ENCODE measurements around the gene RYR3.

Gene RYR3

GRCh38 chr15:33322091-33322490 lies 11.3 kb downstream of the RYR3 start:
- DNase-seq: no peak

DNA sequence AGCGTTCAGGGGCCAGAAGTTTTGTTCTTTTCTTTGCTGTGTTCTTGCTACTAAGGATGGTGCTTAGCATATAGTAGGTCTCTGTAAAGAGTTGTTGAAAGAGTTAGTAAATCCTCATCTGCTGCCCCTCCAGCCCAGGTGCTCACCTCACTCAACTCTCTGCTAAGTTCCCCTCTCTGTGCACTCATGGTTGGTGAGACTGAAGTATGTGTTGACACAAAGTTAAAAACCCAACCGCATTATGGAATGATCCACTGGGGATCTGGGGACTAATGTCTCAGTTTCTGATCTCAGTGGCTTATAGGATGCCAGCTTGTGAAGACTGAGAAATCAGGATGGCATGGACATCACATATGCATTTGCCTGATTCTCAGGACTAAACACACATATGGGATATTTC lies 13.8 kb downstream of the RYR3 start:
- no peak for DNase-seq

DNA sequence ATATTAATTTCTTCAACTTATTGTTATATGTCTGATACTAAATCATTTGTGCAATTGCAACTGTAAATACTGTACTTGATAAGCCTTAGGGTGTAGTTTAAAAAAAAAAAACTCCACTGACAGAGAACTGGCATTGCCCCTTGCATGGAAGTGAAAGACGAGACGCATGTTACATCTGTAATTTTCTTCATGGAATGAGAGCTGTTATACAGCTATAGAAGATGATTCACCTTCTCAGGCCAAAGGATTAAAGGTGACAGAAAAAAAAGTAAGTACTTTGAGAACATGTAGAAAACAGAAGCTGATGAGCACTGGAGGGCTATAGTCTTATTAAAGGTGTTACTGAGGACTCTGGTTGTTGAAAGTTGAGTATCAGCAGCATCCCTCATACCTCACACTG lies 16.1 kb downstream of the RYR3 start:
- DNase-seq: no peak

- DNase-seq: no peak
These were observed 17.3 kb downstream of the RYR3 start for GRCh38 chr15:33328106-33328505.

- DNase-seq: no peak
These were observed 18.7 kb downstream of the RYR3 start for GRCh38 chr15:33329457-33329856.

- DNase-seq: no peak
These were observed 20.2 kb downstream of the RYR3 start for GRCh38 chr15:33330931-33331330.

DNA sequence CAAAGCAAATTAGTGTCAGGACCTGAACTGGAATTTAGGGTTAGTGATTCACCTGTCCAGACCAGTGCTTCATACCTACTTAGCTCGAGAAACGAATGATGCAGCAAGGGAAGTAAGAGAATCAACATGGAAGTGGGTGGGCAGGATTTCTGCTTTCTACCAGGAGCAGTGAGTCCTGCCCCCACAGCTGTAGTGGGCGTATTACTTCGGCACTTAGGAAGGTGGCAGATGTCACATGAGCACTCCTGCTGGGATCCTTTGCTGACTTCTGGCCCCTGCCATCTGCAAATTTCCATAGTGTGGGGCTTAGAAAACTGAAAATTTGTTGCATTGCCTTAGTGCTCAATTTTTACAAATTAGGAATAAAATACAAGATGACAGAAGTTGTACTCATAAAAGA lies 31.2 kb downstream of the RYR3 start:
- DNase-seq: no peak

DNA sequence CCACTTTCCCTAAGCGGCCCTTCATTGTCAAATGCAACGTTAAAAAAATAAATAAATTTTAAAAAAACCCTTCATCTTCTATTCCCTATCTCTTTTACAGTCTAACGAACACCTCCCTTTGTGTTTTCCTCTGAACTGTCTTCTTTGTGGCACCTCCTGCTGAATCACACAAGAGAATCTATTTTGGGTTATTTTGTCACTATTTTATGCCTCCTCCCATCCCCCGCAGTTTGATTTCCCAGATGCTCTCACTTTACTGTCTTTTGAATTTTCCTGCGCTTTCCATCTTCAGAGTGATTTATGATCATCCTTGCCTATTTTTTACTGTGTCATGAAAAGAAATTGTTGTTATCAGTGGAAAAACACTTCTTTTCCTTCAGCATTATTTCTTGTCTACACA lies 32.5 kb downstream of the RYR3 start:
- no peak for DNase-seq

- no peak for DNase-seq
These were observed 33.3 kb downstream of the RYR3 start for GRCh38 chr15:33344111-33344510.

DNA sequence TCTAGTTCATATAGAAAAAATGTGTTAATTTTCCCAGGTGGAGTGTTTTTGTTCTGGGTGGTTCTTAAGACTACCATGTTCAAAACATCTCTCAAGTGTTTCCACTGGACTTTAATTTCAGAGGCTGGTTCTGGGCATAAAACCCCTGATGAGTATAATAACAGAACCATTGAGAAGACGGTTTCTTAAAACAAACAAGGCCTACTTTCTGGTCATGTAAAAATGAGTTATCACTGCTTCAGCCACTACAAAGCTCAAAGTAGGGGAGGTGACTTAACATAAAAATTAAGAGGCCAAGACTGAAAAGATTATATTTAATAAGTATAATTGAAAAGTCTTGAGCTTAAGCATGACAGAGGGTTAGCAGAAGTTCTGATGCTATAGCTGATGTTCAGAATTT lies 33.8 kb downstream of the RYR3 start:
- no peak for DNase-seq

DNA sequence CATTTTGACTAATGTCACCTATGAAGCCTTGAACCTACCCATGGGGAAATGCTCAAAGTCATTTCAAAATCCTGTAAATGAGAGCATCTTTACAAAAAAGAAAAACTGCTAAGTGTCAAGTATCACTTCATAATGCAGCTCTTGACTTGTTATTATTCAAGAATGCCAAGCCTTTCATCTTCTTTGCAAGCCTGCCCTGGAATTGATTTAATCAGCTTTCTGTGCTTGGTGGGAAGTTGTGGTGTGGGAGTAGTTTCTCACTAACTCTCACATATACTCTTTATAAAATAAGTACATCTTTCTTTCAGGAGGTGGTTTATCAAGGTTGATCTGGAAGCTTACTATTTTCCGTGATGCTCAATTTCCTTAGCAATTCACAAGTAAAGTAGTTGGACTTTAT lies 43.6 kb downstream of the RYR3 start:
- no peak for DNase-seq

DNA sequence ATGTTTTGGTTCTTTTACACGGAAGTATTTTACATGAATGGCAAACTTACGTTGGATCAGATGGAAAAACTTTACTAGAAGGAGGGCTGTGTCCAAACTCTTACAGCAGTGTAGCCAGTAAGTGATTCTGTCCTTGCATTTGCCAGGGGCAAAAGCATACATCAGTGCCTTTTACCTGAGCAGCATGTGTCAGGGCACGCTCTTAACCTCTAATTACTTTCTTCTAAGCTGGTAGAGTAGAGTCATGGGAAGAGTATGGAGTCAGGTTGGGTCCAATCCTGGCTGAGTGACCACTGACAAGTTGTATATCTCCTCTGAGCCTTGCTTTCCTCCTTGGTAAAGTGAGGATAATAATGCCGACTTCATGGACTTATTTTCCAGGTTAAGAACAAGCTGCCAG lies 47.1 kb downstream of the RYR3 start:
- DNase-seq: no peak

DNA sequence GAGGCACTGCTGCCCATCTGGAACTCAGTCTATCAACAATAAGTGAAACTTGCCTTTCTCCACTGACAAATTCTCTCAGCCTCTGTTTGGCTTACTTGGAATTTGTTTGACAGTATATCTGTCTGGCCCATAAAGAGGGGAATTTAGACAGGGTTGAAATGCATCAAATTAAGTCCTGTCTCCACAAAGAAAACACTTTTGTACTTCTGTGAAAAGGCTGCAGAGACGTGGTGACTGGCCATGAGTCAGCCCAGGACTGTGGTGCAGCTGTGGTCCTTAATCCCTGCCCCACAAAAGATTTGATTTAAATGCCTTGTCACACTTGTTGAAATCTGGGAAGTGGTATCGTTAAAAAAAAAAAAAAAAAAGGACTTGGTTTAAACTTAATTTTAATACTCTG lies 47.5 kb downstream of the RYR3 start:
- no peak for DNase-seq

DNA sequence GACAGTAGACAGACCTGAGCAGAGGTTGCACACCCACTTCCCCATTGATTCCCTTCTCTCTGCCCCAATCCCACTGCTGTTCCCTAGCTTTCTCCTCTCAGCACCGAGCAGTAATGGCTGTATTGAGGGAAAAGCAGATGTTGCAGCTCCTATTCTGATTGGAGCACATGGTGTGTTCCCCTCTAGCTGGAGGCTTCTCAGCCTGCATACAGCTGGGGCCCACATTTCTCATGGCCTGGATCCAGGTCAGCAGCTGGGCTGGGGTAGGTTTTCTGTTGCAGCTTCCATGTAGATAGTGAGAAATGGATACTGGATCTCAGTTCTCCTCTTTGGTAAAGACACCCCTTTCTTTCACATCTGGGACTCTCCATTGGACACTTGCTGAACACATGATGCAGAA lies 50.1 kb downstream of the RYR3 start:
- no peak for DNase-seq

GRCh38 chr15:33369941-33370622 lies 59.3 kb downstream of the RYR3 start:
- DNase-seq: no peak

DNA sequence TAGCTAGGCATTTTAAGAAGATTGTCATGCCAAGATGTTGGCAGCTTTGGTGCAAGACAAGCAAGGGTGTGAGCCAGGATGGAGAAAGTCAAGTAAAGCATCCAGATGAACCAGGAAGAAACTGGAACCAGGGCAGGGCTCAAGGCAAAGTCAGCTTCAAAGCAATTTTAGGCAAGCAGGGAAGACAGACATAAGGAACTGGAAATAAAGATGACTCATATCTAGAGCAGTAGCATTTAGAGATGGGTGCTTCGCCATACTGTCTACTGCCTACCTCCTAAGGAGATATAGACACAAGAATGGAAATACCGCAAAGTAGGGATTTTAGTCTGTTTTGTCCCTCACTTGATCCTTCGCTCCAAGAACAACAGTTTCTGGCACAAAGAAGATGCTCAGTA lies 59.9 kb downstream of the RYR3 start:
- DNase-seq: no peak

DNA sequence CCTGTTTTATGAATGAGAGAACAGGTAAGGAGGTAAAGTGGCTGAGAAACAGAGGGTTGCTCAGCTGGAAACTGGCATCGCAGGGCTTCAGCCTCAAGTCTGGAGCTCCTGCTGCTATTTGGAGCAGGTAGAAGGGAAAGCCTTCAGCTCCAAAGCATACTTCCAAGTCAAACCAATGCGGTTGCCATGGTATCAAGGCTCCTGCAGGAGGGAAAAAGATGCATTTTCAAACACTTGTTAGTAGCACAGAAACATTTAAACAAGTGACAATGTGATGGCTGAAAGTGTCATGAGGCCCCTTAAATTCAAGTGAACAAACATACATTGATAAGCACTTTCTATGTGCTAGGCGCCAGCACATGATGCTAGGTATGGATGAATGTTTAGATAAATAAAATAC lies 60.4 kb downstream of the RYR3 start:
- DNase-seq: no peak

DNA sequence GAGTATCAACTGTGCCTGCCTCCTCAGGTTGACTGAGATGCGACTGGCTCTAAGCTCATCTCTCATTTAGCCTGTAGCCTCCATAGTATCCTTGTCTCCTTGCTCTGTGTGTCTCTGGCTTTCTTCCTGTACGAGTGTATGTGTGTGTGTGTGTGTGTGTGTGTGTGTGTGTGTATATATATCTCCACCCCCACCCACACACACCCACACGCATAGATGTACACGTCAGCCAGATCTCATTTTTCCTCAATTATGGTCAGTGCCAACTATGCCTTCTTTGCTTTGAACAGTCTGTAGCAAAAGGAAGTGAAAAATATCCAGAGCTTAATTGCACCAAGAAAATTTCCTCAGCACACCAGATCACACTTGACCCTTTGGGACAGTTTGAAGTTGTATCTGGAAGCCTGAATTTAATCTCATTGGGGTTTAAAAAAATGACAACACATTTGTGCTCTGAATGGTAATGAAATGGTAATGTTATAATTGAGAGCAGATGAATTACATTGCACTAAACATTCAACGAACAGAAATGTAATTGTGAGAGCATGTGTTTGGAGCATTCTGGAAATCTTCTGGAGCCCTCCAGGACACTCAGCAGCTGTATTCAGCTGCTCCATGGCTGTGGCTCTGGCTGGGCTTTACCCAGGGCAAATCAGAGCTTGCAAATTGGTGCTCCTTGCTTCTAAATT lies 63.6 kb downstream of the RYR3 start:
- DNase-seq: no peak

GRCh38 chr15:33375236-33375635 lies 64.5 kb downstream of the RYR3 start:
- DNase-seq: no peak

DNA sequence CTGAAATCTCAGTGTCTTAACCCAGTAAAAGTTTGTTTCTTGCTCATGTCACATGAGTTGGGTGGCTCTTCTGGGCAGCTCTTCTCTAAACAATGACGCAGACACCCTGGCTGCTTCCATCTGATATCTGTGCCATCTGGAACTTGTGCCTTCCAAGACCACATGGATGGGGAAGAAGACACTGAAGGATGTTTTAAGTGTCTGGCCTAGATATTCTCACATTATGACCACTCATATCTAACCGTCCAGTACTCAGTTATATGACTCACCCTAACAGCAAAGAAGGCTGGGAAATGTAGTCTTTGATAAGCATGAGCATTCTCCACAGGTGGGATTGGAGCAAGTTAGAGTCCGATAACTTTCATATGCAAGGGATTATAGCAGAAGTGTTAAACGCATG lies 66.4 kb downstream of the RYR3 start:
- no peak for DNase-seq

GRCh38 chr15:33378866-33379480 lies 68.2 kb downstream of the RYR3 start:
- no peak for DNase-seq

DNA sequence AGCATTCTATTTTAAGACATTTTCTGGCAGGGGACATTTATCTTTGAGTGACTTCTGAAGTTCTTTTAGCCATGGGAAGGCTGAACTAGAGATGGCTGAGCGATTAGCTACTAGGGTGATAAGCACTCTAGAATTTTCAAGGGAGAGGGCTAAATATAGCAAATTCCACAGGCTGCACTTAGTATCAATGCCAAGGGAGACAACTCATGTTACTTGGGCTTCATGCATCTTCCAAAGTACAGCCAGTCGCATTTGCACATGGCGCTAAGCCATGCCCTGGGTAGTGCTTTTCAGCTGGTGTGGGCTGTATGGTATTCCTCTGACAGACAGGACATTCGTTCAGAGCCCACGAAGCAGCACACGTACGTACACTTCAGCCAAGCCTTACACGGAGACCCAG lies 69.6 kb downstream of the RYR3 start:
- DNase-seq: no peak

DNA sequence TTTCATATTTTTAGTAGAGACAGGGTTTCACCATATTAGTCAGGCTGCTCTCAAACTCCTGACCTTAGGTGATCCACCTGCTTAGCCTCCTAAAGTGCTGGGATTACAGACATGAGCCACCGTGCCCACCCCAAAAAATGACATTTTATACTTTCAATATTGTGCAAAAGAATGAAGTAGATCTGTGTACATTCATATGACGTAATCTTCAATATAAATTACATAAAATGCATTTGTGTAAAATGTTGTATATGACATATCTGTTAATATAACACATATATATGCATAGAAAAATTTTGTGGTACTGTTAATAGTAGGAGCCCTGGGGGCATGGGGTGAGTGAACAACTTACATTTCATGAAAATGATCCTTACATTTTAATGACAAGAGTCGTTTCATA lies 71.7 kb downstream of the RYR3 start:
- DNase-seq: no peak

DNA sequence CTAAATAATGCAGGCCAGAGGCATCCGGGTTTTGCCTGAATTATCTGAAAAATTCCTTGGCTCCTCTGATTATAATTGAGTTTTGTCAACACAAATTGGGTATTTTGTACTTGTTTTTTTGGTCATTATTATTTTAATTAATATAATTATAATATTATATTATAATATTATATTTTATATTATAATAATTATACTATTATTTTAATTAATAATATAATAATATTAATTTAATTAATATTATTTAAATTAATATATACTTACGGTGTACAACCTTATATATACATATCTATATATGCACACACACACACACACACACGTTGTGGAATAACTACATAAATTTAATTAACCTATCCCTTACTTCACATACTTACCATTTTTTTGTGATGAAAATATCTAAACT lies 73.5 kb downstream of the RYR3 start:
- no peak for DNase-seq

DNA sequence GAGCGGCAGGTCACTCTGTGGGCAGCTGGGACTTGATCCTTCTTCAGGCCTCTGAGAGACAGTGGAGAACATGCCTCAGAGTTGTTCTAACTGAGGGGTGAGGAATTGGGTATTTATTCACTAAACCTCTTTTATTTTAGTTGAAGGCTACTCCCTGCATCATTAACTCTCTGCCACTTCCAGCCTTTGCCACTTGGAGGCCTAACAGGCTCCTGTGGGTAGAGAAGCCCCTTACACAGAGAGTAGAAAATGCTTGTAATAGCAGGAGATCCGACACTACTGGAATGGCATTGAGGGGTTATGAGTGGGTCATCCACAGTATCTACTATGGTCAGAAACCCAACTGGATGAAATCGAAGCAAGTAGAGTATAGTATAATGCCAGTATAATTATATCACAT lies 81.7 kb downstream of the RYR3 start:
- no peak for DNase-seq

Data from NCI-H226 (cell line).